Measurements from ENCODE around the gene HOXC13.

Gene HOXC13

GRCh38 chr12:53971129-53971528 lies 32.5 kb downstream of the HOXC13 start:
- DNase-seq, result no peak

GRCh38 chr12:53971686-53972085 lies 33.1 kb downstream of the HOXC13 start:
- DNase-seq, result no peak

- no peak for DNase-seq
These were observed 33.6 kb downstream of the HOXC13 start for GRCh38 chr12:53972152-53972702.

- DNase-seq, result no peak
These were observed 34.1 kb downstream of the HOXC13 start, which contains the start of gene HOXC11 for GRCh38 chr12:53972722-53973235. TSS of gene HOXC11 (plus strand) at chr12:53973126. CDS start at chr12:53973242, 116 bp downstream.

- DNase-seq, result no peak
These were observed 34.8 kb downstream of the HOXC13 start for GRCh38 chr12:53973236-53974042.

- no peak for DNase-seq
These were observed 35.7 kb downstream of the HOXC13 start, which contains the start of gene HOTAIR for GRCh38 chr12:53974084-53975063. TSS of gene HOTAIR (minus strand) at chr12:53974954.

GRCh38 chr12:53975064-53975471 lies 36.4 kb downstream of the HOXC13 start:
- DNase-seq, result no peak

- no peak for DNase-seq
These were observed 37.0 kb downstream of the HOXC13 start for GRCh38 chr12:53975479-53976152.

- no peak for DNase-seq
These were observed 37.7 kb downstream of the HOXC13 start for GRCh38 chr12:53976172-53976822.

- DNase-seq, result no peak
These were observed 38.4 kb downstream of the HOXC13 start for GRCh38 chr12:53976823-53977595.

- no peak for DNase-seq
These were observed 39.2 kb downstream of the HOXC13 start for GRCh38 chr12:53977596-53978445.

GRCh38 chr12:53978477-53979356 lies 40.1 kb downstream of the HOXC13 start:
- DNase-seq, result no peak

- no peak for DNase-seq
These were observed 41.6 kb downstream of the HOXC13 start for GRCh38 chr12:53980104-53980801.

- DNase-seq, result no peak
These were observed 42.3 kb downstream of the HOXC13 start for GRCh38 chr12:53980802-53981496.

GRCh38 chr12:53981634-53982565 lies 43.3 kb downstream of the HOXC13 start:
- no peak for DNase-seq

All from hematopoietic multipotent progenitor cell treated with erythropoietin and hydrocortisone succinate and interleukin-3 and kit ligand, for 4 days (in vitro differentiated cells).